GM12873 (cell line): ENCODE measurements around the gene ANGEL1.

Experiments
- TF ChIP-seq, protein P1 (sequence below): IDR thresholded peaks from 2 replicates; pipeline ENCODE4 v1.5.1; 2012; ENCODE audit warnings: low read depth, mild to moderate bottlenecking, moderate library complexity, low read length, control low read depth; ENCODE audit not compliant: insufficient read depth; ENCODE audit errors: missing control alignments

Gene ANGEL1

GRCh38 chr14:76768671-76769500 lies 43.8 kb downstream of the ANGEL1 start:
- TF ChIP-seq, protein P1, sequence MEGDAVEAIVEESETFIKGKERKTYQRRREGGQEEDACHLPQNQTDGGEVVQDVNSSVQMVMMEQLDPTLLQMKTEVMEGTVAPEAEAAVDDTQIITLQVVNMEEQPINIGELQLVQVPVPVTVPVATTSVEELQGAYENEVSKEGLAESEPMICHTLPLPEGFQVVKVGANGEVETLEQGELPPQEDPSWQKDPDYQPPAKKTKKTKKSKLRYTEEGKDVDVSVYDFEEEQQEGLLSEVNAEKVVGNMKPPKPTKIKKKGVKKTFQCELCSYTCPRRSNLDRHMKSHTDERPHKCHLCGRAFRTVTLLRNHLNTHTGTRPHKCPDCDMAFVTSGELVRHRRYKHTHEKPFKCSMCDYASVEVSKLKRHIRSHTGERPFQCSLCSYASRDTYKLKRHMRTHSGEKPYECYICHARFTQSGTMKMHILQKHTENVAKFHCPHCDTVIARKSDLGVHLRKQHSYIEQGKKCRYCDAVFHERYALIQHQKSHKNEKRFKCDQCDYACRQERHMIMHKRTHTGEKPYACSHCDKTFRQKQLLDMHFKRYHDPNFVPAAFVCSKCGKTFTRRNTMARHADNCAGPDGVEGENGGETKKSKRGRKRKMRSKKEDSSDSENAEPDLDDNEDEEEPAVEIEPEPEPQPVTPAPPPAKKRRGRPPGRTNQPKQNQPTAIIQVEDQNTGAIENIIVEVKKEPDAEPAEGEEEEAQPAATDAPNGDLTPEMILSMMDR, result no peak

DNA sequence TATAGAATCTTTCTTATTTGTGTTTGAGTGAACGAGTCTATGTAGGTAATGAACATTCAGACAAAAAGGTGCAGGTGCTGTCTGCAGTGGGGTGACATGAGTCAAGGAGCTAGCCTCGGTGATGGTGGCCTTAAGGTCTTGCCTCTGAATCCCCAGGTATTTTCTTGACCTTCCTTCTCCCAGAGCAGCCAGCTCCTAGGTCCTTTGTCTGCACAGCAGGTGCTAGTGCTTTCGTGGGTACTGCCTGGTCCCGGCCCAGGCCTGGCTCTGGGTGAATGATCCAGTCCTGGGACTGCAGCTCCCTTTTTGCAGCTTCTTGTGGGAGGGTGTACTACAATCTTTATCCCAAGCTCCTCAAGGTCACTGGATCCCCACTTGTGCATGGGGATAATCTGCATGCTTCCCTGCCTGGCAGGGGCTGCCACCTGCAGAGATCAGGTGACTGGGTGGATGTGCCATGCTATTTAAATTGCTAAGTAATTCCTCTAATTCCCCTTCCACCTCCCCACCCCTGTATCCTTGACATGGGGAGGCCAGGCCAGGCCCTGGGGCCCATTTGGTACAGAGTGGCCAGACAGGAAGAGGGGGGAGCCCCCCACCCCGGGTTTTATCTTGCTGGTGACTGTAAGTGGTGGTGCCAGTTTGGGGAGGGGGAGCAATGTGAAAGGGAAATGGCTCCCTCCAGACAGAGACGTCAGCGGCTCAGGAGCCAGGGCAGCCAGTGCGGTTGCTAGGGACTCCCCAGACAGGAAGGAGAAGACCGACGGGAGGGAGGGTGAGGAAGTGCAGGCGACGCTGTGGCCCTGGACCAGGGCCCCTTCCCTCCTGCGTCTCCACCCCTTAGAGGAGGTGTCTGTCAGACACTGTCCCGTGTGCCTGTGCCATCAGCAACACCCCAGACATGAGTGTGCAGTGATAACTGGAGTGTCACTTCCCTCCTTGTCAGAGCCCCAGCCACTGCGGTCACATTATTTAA lies 44.7 kb downstream of the ANGEL1 start:
- TF ChIP-seq, protein P1, result no peak

GRCh38 chr14:76765461-76765931 lies 47.2 kb downstream of the ANGEL1 start:
- TF ChIP-seq, protein P1, result no peak

DNA sequence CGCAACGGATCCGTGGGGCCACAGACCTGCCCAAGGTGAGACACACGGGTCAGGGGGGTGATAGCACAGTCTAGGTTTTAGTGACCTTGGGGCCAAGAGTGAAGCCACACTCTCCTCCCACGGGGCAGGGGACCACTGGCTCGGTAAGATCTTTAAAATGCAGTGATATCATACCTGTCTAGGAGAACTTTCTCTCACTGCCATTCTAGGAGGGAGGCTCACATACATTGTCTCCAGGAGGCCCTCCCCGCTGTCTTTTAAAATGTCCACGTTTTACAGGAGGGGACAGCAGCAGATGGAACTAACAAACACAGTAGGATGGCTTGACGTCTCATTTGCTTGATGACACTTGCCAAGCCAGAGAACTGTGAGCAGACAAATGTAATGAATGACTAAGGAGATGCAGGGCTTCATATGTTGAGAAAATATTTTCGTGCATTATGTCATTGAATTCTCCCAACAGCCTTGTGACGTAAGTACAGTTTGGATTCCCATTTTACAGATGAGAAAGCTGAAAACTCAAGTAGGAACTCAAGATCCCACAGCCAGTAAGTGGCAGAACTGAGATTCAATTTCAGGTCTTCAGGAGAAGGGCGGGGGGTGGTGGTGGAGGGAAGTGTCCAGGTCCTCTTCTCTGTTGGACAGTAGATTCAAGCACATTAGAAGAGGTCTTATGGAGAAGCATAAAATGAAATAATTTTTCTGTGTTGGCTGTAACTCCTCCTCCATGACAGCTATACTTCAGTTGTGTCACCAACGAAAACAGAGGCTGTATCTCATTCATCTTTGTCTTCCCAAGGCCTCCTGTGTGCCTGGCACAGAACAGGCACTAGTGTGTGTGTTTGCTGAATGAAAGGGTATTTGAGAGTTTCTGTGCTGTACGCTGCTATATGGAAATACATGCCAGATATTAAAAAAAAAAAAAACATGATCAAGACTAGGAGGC lies 49.3 kb downstream of the ANGEL1 start:
- TF ChIP-seq, protein P1, result no peak

GRCh38 chr14:76762411-76763095 lies 50.1 kb downstream of the ANGEL1 start:
- TF ChIP-seq, protein P1, result no peak

GRCh38 chr14:76761960-76762410 lies 50.7 kb downstream of the ANGEL1 start:
- TF ChIP-seq, protein P1, result no peak
